Immature natural killer cell (primary cell): ENCODE data around the gene LMBRD1. TPM values are rescaled to one million over a fixed set of nuclear protein-coding genes. Genes with fewer than 3 reads are reported as not detected.
"Not testable (repeated sequence)": the region's sequence is repeated elsewhere in the genome, so short reads cannot be mapped to it uniquely, and the experiment has no call there.

Source experiments
- DNase-seq, 3 donors: peaks; one replicate each; pipeline ENCODE4 v3.0.0; 2022; ENCODE audit warnings: mixed read lengths in 1 of 3
- H3K27ac Mint-ChIP-seq, 6 donors: one replicate each; pipeline ENCODE4 v1.8.0; 2020; ENCODE audit warnings: mixed read lengths in 6 of 6, mild to moderate bottlenecking in 5 of 6, inconsistent platforms in 4 of 6, moderate library complexity in 3 of 6
- H3K27me3 Mint-ChIP-seq, 3 donors: one replicate each; pipeline ENCODE4 v1.8.0; 2020 to 2021; ENCODE audit warnings: low read depth in 3 of 3, mild to moderate bottlenecking in 3 of 3, mixed read lengths in 3 of 3, moderate library complexity in 3 of 3, inconsistent platforms in 1 of 3
- H3K36me3 Mint-ChIP-seq, 3 donors: one replicate each; pipeline ENCODE4 v1.8.0; 2020; ENCODE audit warnings: mixed read lengths in 3 of 3, inconsistent platforms in 2 of 3, mild to moderate bottlenecking in 2 of 3
- H3K4me1 Mint-ChIP-seq, 2 donors: one replicate each; pipeline ENCODE4 v1.8.0; 2020; ENCODE audit warnings: inconsistent platforms in 2 of 2, mild to moderate bottlenecking in 2 of 2, mixed read lengths in 2 of 2, moderate library complexity in 1 of 2
- H3K4me3 Mint-ChIP-seq, 5 donors: one replicate each; pipeline ENCODE4 v1.8.0; 2020; ENCODE audit warnings: mild to moderate bottlenecking in 5 of 5, mixed read lengths in 5 of 5, inconsistent platforms in 3 of 5, moderate library complexity in 3 of 5
- H3K9me3 Mint-ChIP-seq, 6 donors: one replicate each; pipeline ENCODE4 v1.8.0; 2020; ENCODE audit warnings: mild to moderate bottlenecking in 6 of 6, mixed read lengths in 6 of 6, inconsistent platforms in 4 of 6, moderate library complexity in 3 of 6
- polyA plus RNA-seq, 3 donors: library from polyadenylated mRNA; unstranded; fragments of 300-500 nt; fragmentation: Illumina TruSeq; gene quantifications; one replicate each; pipeline ENCODE4 v1.2.3, GENCODE V29; 2021

The LMBRD1 gene
- polyA plus RNA-seq: 10 to 100 TPM; 30.9 to 49.7 (median 37.2) TPM

DNA sequence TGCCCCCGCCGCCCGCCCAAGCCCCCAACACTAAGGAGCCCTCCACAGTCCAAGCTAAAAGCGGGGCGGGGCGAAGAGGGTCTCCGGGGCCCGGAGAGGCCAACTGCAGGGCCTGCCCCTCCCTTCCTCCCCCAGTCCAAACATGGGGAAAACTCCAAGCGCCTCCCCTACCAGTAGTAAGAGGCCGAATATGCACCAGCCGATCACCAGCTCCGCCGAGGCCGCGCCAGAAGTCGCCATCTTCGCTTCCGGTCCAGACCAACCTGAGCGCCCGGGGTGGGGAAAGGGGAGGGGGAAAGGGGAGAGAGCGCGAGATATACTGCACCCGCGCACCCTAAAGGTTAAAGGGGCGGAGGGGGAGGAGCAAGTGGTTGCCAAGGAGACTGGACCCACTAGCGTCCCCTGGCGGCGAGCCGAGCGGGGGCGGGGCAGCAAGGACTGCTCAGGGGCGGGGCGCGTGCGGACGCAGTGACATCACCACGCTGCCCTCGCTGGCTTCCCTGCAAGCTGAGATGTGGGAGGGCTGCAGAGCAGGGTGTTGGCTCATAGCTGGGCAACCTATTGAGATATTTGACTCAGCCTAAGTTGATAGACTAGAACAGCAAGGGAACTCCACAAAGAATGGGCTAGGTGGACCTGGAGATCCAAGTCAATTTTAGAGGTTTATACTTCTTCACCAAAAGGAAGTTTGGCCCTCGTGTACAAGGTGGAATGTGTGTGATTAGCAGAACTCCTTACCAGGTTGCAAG is at the start of gene LMBRD1:
TSS of gene LMBRD1 (minus strand) at position 369 of the 749 bp plus-strand sequence. CDS start at position 240, 129 bp downstream.
- Mint-ChIP-seq H3K27ac (peak within 1 kb of the TSS; percentile 96 to 99 (median 98)), H3K4me1 (peaks cover 44 to 50% of the 10 kb centered on the region in 2 donors), H3K9me3 (no peaks in the 10 kb centered on the region), H3K36me3 (no peaks in the 10 kb centered on the region), H3K27me3 (peaks cover 0 to 11% (median 9%) of the 10 kb centered on the region in 3 donors), H3K4me3 (peak within 1 kb of the TSS; percentile 92 to 97 (median 95))
- DNase-seq: peak; percentile 99

DNA sequence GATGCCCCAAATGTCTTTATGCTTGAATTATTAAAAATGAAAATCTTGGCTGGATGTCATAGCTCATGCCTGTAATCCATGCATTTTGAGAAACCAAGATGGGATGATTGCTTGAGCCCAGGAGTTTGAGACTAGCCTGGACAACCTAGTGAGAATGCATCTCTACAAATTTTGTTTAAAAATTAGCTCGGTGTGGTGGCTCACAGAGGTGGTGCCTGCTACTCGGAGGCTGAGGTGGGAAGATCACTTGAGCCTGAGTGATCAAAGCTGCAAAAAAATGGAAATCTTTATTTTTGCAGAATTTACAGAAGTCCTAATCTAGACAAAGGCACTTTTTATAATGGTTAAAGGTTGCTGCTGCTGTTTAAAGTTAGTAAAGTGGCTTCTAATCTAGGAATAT is 49.5 kb upstream of the LMBRD1 start:
- Mint-ChIP-seq H3K9me3 (peaks cover 0 to 4% (median 0%) of the 10 kb centered on the region in 6 donors), H3K4me1 (no peaks in the 10 kb centered on the region), H3K4me3 (no peak overlapping the region), H3K36me3 (no peaks in the 10 kb centered on the region), H3K27ac (no peak overlapping the region), H3K27me3 (peaks cover 6 to 17% (median 6%) of the 10 kb centered on the region in 3 donors)
- DNase-seq: no peak

DNA sequence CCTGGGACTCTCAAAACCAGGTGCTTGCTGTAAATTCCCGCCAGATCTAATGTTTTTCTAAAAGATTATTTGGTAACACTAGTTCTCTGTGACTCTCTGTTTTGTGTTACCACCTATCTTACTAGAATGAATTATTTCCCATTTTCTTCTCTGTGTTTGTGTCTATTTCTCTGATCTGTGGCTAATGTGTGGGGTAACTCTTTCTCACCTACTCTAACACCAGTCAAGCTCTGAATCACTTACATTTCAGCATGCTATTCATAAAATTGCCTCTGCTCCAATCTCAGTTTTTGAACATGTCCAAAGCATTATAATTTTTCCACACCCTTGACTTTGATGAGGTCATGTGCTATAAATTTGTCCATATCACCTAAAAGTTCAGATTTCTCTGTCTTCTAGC is 46.4 kb upstream of the LMBRD1 start:
- H3K27ac Mint-ChIP-seq: no peak overlapping the region
- H3K27me3 Mint-ChIP-seq: peaks cover 2 to 26% (median 8%) of the 10 kb centered on the region in 3 donors
- no peaks in the 10 kb centered on the region for H3K36me3 Mint-ChIP-seq
- H3K4me1 Mint-ChIP-seq: no peaks in the 10 kb centered on the region
- H3K9me3 Mint-ChIP-seq: peaks cover 0 to 4% (median 0%) of the 10 kb centered on the region in 6 donors
- DNase-seq: no peak
- no peak overlapping the region for H3K4me3 Mint-ChIP-seq

DNA sequence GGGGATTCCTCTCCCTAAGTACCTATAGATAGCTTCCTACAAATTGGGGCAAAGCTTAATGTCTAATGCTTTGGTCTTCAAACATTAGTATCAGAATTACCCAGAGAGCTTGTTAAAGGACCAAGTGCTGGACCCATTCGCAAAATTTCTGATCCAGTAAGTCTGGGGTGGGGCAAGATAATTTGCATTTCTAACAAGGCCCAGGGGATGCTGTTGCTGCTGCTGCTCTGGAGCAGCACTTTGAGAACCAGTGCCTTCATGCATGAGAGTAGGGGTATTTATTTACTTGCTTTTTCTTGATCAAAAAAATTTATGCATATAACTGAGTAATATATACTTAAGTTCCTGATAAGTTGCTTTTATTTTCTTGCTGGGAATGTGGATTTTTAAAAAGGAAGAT is 45.1 kb upstream of the LMBRD1 start:
- Mint-ChIP-seq H3K4me1 (no peaks in the 10 kb centered on the region), H3K27me3 (peaks cover 2 to 31% (median 7%) of the 10 kb centered on the region in 3 donors), H3K36me3 (no peaks in the 10 kb centered on the region), H3K4me3 (no peak overlapping the region), H3K9me3 (peaks cover 0 to 4% (median 0%) of the 10 kb centered on the region in 6 donors), H3K27ac (no peak overlapping the region)
- no peak for DNase-seq

DNA sequence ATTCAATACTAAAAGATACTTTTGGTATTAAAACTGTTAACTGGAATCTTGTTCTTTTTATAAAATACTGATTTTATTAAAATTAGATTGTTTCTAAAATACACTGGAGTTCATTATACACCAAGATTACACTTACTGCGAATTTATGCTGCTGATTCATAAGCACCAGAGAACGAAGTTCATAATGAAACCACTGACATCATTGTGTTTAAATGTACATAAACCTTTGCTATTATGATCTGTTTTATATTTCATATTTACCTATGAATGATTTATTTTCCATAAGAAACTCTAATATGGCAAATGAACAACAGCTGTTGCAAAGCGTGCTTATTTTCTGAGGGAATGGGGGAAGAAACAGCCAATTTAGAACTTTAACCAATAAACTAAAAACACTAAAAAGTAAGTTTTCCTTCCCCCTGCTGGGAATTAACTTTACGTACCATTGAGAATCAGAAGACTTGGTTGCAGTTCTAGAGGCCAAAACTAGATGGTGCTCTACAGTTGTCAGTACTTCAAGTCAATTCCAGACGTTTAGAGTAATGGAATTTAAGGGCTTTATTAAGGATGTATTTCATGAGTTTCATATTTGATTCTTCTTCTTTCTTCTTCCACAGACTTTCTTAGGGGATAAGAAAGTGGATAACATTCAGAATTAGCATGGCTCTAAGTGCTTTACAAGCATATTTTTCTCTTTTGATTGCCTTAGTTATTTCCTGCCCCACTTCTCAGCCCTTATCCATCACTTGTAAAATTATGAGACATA is 38.8 kb upstream of the LMBRD1 start:
- Mint-ChIP-seq H3K27ac (no peak overlapping the region), H3K27me3 (peaks cover 5 to 18% (median 11%) of the 10 kb centered on the region in 3 donors), H3K36me3 (no peaks in the 10 kb centered on the region), H3K9me3 (no peaks in the 10 kb centered on the region), H3K4me1 (no peaks in the 10 kb centered on the region), H3K4me3 (no peak overlapping the region)
- DNase-seq: no peak

DNA sequence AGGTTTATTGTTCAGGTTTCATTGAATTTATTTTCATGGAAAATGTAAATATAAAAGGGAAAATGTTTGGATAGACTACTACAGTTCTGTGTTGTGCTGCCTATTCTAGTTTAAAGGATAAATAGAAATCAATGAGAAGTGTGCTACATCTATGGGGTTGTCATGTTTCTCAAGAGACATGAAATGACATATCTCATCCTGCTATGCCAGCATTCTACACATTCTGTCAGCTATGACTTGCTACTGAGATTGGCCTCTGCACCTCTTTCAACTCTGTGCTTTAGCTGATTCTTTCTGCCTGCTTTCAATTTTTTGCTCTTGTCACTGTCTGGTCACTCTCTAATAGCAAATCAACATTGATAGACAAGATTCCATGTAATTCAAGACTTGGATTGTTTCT is 35.7 kb upstream of the LMBRD1 start:
- no peaks in the 10 kb centered on the region for H3K4me1 Mint-ChIP-seq
- no peak overlapping the region for H3K27ac Mint-ChIP-seq
- H3K9me3 Mint-ChIP-seq: no peaks in the 10 kb centered on the region
- DNase-seq: no peak
- H3K4me3 Mint-ChIP-seq: no peak overlapping the region
- H3K27me3 Mint-ChIP-seq: peaks cover 5 to 9% (median 7%) of the 10 kb centered on the region in 3 donors
- no peaks in the 10 kb centered on the region for H3K36me3 Mint-ChIP-seq

DNA sequence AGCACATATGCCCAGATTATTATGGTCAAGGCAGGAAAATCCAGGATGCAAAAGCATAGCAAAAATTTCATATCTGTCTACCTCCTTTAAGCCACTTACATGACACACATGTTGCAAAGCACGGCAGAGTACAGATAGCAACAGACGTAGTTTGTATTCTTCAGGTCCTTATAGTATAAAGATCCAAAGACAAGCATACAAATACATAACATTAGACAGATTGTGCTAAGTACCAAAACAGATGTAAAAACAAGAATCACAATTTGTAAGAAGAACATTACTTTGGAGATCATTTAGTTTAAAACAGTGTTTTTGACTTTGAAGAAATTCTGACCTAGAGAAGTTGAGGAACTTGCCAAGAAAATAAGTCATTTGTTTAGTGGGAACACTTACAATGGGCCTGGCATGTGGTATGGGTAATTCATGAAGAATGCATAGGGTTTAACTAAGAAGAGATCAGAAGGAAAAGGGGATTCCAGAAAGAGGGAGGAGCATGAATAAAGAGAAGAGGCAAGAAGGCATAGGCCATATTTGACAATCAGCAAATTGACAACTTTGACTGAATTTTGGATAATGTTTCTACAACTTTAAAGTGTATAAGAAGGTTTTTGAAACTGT is 30.6 kb upstream of the LMBRD1 start:
- no peaks in the 10 kb centered on the region for H3K4me1 Mint-ChIP-seq
- H3K4me3 Mint-ChIP-seq: no peak overlapping the region
- no peak for DNase-seq
- H3K9me3 Mint-ChIP-seq: no peaks in the 10 kb centered on the region
- no peak overlapping the region for H3K27ac Mint-ChIP-seq
- H3K27me3 Mint-ChIP-seq: peaks cover 0 to 8% (median 5%) of the 10 kb centered on the region in 3 donors
- H3K36me3 Mint-ChIP-seq: no peaks in the 10 kb centered on the region

DNA sequence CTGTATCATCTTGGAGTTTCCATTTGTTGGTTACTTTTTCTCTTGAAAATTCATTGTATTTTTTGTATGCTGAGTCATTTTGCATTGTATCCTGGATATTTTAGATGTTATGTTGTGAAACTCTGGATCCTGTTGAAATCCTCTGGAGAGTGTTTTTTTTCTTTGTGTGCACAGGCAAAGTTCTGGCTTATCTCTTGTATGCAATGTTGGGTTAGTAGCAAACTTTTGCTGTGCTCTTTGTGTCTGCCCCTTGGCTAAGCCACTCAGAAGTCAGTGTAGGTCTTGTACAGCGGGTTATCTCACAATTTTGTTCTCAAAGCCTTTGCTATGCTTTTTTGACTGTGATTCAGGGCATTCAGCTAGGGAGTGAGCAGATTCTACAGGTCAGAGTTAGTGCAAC is 29.1 kb upstream of the LMBRD1 start:
- Mint-ChIP-seq H3K27me3 (peaks cover 0 to 8% (median 3%) of the 10 kb centered on the region in 3 donors), H3K27ac (no peak overlapping the region), H3K36me3 (no peaks in the 10 kb centered on the region), H3K4me3 (no peak overlapping the region), H3K4me1 (no peaks in the 10 kb centered on the region), H3K9me3 (no peaks in the 10 kb centered on the region)
- DNase-seq: no peak

DNA sequence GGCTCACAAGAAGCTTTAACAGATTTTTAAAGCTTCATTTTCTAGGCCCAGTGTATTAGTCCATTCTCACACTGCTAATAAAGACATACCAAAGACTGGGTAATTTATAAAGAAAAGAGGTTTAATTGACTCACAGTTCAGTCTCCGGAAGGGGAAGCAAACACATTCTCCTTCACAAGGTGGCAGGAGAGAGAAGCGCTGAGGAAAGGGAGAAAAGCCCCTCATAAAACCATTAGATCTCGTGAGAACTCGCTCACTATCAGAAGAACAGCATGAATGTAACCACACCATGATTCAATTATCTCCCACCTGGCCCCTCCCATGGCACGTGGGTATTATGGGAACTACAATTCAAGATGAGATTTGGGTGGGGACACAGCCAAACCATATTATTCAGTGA is 27.5 kb upstream of the LMBRD1 start:
- H3K36me3 Mint-ChIP-seq, H3K27me3 Mint-ChIP-seq, DNase-seq, H3K4me3 Mint-ChIP-seq, H3K9me3 Mint-ChIP-seq, H3K4me1 Mint-ChIP-seq, H3K27ac Mint-ChIP-seq: not testable (repeated sequence)

DNA sequence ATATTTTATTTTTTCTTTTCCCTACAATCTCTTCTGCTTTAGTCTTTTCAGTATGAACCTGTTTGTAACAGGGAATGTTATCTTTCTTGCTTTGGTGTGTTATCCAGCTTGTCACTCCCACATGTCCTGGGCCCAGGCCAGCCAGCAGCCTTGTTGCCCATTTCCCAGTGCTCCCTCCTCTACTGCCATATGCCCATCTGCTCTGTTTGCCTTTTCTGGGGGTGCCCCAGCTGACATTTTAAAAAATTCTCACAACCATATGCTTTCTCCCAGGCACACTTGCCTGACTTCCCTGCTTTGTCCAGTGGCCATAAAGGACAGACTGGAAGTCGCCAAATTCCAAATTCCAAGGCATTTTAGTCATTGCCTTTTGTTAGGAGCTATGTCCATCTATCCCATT is 23.6 kb upstream of the LMBRD1 start:
- Mint-ChIP-seq H3K27me3 (peaks cover 0 to 6% (median 4%) of the 10 kb centered on the region in 3 donors), H3K9me3 (no peaks in the 10 kb centered on the region), H3K36me3 (no peaks in the 10 kb centered on the region), H3K4me3 (no peak overlapping the region), H3K27ac (no peak overlapping the region), H3K4me1 (peaks cover 16 to 21% of the 10 kb centered on the region in 2 donors)
- DNase-seq: no peak

DNA sequence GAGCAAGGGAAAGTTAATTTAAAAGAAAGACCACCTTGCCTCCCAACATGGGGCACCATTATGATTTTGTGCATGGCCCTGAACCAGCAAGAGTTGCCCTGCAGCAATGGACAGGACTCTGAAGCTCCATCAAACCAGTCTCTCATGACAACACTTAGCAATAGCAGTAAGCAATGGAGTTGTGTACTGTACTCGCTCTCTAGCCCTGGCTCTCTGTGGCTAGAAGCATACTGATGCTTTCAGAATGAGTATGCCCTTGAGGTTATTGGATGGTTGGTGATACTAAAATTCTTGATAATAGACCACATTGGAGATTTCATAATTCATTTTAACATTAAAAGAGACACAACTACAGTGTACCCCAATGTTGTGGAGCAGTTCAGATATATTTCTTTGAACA is 23.2 kb upstream of the LMBRD1 start:
- H3K4me1 Mint-ChIP-seq: peaks cover 21 to 25% of the 10 kb centered on the region in 2 donors
- H3K9me3 Mint-ChIP-seq: no peaks in the 10 kb centered on the region
- no peaks in the 10 kb centered on the region for H3K36me3 Mint-ChIP-seq
- H3K27me3 Mint-ChIP-seq: peaks cover 0 to 6% (median 5%) of the 10 kb centered on the region in 3 donors
- no peak overlapping the region for H3K4me3 Mint-ChIP-seq
- no peak for DNase-seq
- H3K27ac Mint-ChIP-seq: no peak overlapping the region

DNA sequence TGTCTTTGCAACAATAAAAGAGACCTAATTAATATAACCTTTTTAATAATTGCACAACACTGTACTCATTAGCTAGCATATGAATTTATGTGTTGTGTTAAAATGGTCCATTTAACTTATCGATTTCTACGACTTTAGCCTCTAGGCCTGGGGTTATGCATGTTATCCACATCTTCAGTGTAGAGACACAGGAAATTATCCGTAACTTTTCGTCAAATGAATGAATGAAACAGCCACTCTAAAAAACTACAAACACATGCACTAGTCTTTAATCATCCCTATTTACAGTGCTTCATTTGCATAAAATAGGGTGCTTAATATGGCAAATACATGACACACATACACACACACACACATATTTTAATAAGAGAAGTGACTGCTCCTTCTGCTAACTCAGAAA is 22.3 kb upstream of the LMBRD1 start:
- no peak overlapping the region for H3K4me3 Mint-ChIP-seq
- H3K9me3 Mint-ChIP-seq: no peaks in the 10 kb centered on the region
- no peaks in the 10 kb centered on the region for H3K36me3 Mint-ChIP-seq
- DNase-seq: no peak
- no peak overlapping the region for H3K27ac Mint-ChIP-seq
- peaks cover 0 to 6% (median 5%) of the 10 kb centered on the region in 3 donors for H3K27me3 Mint-ChIP-seq
- H3K4me1 Mint-ChIP-seq: peaks cover 22 to 29% of the 10 kb centered on the region in 2 donors

DNA sequence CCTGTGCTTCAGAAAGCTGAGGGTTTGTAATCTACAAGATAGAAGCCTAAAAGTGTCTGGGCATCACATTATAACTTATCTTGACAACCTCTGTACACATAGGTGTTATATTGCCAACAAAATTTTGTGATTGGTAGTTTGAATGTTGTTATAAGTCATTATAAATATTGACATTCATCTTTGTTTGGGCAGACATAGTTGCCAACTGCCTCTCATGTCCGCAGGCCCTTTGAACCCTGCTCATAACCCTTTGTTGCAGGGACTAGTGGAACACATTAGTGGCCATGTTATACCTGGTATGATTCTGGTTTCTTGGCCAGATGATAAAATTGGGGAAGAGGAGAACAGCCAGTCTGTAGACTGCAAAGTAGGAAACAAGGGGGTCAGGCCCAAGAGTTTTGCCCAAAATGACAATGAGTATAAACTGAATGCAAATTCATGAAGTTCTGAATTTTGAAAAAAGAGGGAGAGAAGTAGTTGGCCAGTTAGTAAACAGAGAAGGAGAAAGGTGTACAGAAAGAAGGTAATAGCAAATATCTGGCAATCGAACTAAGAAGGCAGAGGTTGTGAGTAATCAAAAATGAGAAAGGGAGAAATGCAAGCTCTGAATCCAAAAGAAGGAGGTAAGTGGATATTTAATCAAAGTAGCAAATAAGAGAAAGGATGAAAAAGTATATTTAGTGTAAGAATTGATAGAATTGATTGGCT is 21.6 kb upstream of the LMBRD1 start:
- Mint-ChIP-seq H3K4me3 (no peak overlapping the region), H3K9me3 (no peaks in the 10 kb centered on the region), H3K27ac (peak overlapping the region in 1 of 6 donors; percentile 12), H3K36me3 (no peaks in the 10 kb centered on the region), H3K4me1 (peaks cover 28 to 36% of the 10 kb centered on the region in 2 donors), H3K27me3 (peaks cover 0 to 7% (median 5%) of the 10 kb centered on the region in 3 donors)
- no peak for DNase-seq
